Measurements from ENCODE around the gene ABCC1. TPM values are rescaled to one million over a fixed set of nuclear protein-coding genes. Genes with fewer than 3 reads are reported as not detected.

The ABCC1 gene
- polyA plus RNA-seq, 1 donor from 2014 or later: 3.0 TPM

GRCh38 chr16:16047761-16048160 is 98.3 kb downstream of the ABCC1 start:
- TF ChIP-seq RAD21 (conservative IDR thresholded peaks at IDR 0.05) (no peak), REST (IDR thresholded peaks at IDR 0.05; ENCODE audit: borderline replicate concordance) (no peak), EZH2 (IDR thresholded peaks at IDR 0.05; ENCODE audit: borderline replicate concordance, insufficient read depth, low read length, poor library complexity, severe bottlenecking) (no peak), TAF1 (IDR thresholded peaks at IDR 0.05; ENCODE audit: low read depth) (no peak), MXI1 (conservative IDR thresholded peaks at IDR 0.05; ENCODE audit: poor library complexity, severe bottlenecking) (no peak), POLR2AphosphoS5 (IDR thresholded peaks at IDR 0.05) (no peak), EP300 (conservative IDR thresholded peaks at IDR 0.05; ENCODE audit: poor library complexity, severe bottlenecking) (no peak), CTCF (IDR thresholded peaks at IDR 0.05; ENCODE audit: poor library complexity, severe bottlenecking) (no peak), SMC3 (conservative IDR thresholded peaks at IDR 0.05; ENCODE audit: poor library complexity) (no peak)
- H3K27me3 ChIP-seq (ENCODE audit: insufficient read depth, low read depth, low read length): no peaks in the 10 kb centered on the region
- H3K9me3 ChIP-seq (ENCODE audit: low read length): no peaks in the 10 kb centered on the region
- H3K9me2 ChIP-seq (ENCODE audit: insufficient read depth, low read length): no peaks in the 10 kb centered on the region
- no peaks in the 10 kb centered on the region for H3K36me3 ChIP-seq (ENCODE audit: insufficient read depth, low read length)
- no peak overlapping the region for H3K27ac ChIP-seq (ENCODE audit: low read length)
- H3F3A ChIP-seq (ENCODE audit: insufficient read depth, low read length, poor library complexity, severe bottlenecking): no peaks in the 10 kb centered on the region
- no peak overlapping the region for H2AFZ ChIP-seq (ENCODE audit: low read depth, low read length)
- H4K20me1 ChIP-seq (ENCODE audit: insufficient read depth): no peaks in the 10 kb centered on the region
- H3K9ac ChIP-seq (ENCODE audit: low read length): no peak overlapping the region
- H3K4me3 ChIP-seq (ENCODE audit: low read length): no peak overlapping the region
- H3K79me2 ChIP-seq (replicated peaks; ENCODE audit: insufficient read depth, low read length): no peaks in the 10 kb centered on the region
- H3K4me2 ChIP-seq (ENCODE audit: low read length): no peak overlapping the region

GRCh38 chr16:16048904-16049582 is 99.6 kb downstream of the ABCC1 start:
- no peak for TF ChIP-seq POLR2AphosphoS5 (IDR thresholded peaks at IDR 0.05)
- TF ChIP-seq CTCF (IDR thresholded peaks at IDR 0.05; ENCODE audit: poor library complexity, severe bottlenecking): no peak
- TF ChIP-seq MXI1 (conservative IDR thresholded peaks at IDR 0.05; ENCODE audit: poor library complexity, severe bottlenecking): no peak
- TF ChIP-seq RAD21 (conservative IDR thresholded peaks at IDR 0.05): no peak
- no peak for TF ChIP-seq SMC3 (conservative IDR thresholded peaks at IDR 0.05; ENCODE audit: poor library complexity)
- TF ChIP-seq REST (IDR thresholded peaks at IDR 0.05; ENCODE audit: borderline replicate concordance): no peak
- no peak for TF ChIP-seq TAF1 (IDR thresholded peaks at IDR 0.05; ENCODE audit: low read depth)
- TF ChIP-seq EZH2 (IDR thresholded peaks at IDR 0.05; ENCODE audit: borderline replicate concordance, insufficient read depth, low read length, poor library complexity, severe bottlenecking): no peak
- no peaks in the 10 kb centered on the region for H3K9me3 ChIP-seq (ENCODE audit: low read length)
- H3K36me3 ChIP-seq (ENCODE audit: insufficient read depth, low read length): no peaks in the 10 kb centered on the region

More at GRCh38 chr16:16048904-16049582, 99.6 kb downstream of the ABCC1 start:
- Histone ChIP-seq H2AFZ (ENCODE audit: low read depth, low read length) (no peak overlapping the region), H4K20me1 (ENCODE audit: insufficient read depth) (no peaks in the 10 kb centered on the region), H3K79me2 (replicated peaks; ENCODE audit: insufficient read depth, low read length) (no peaks in the 10 kb centered on the region), H3K4me2 (ENCODE audit: low read length) (no peak overlapping the region), H3K9ac (ENCODE audit: low read length) (no peak overlapping the region), H3K4me3 (ENCODE audit: low read length) (no peak overlapping the region), H3K27me3 (ENCODE audit: insufficient read depth, low read depth, low read length) (no peaks in the 10 kb centered on the region), H3F3A (ENCODE audit: insufficient read depth, low read length, poor library complexity, severe bottlenecking) (no peaks in the 10 kb centered on the region), H3K27ac (ENCODE audit: low read length) (no peak overlapping the region), H3K9me2 (ENCODE audit: insufficient read depth, low read length) (no peaks in the 10 kb centered on the region)
